CD4-positive, alpha-beta T cell treated with Interleukin-2 at 100 ng/mL for 4 hours (primary cell): ENCODE measurements around the gene METTL21C.

Experiments
- DNase-seq: peaks from one replicate; pipeline ENCODE4 v3.0.0-alpha.2; 2020; ENCODE audit warnings: low spot score

Gene METTL21C

GRCh38 chr13:102697929-102698648, 3.2 kb upstream of the METTL21C start:
- DNase-seq = no peak

GRCh38 chr13:102697264-102697663, 2.4 kb upstream of the METTL21C start:
- no peak for DNase-seq

- DNase-seq = no peak
These were observed 1.6 kb upstream of the METTL21C start for GRCh38 chr13:102696465-102696864.

- DNase-seq = no peak
These were observed 1.1 kb downstream of the METTL21C start for GRCh38 chr13:102693776-102694175.

- no peak for DNase-seq
These were observed 1.6 kb downstream of the METTL21C start for GRCh38 chr13:102693250-102693649.

GRCh38 chr13:102692491-102692826, 2.4 kb downstream of the METTL21C start:
- DNase-seq = no peak

GRCh38 chr13:102690883-102691282, 4.0 kb downstream of the METTL21C start:
- no peak for DNase-seq

- no peak for DNase-seq
These were observed 6.4 kb downstream of the METTL21C start for GRCh38 chr13:102688306-102688973.

GRCh38 chr13:102687520-102687919, 7.3 kb downstream of the METTL21C start:
- DNase-seq = no peak

GRCh38 chr13:102686024-102686423, 8.8 kb downstream of the METTL21C start:
- no peak for DNase-seq

- no peak for DNase-seq
These were observed 11.2 kb downstream of the METTL21C start for GRCh38 chr13:102683637-102684036.

GRCh38 chr13:102682727-102683126, 12.1 kb downstream of the METTL21C start:
- DNase-seq = no peak

- DNase-seq = no peak
These were observed 12.6 kb downstream of the METTL21C start for GRCh38 chr13:102682211-102682610.

- DNase-seq = peak; percentile 6
These were observed 13.8 kb downstream of the METTL21C start for GRCh38 chr13:102680842-102681740.

- no peak for DNase-seq
These were observed 14.6 kb downstream of the METTL21C start for GRCh38 chr13:102680133-102680717.

- no peak for DNase-seq
These were observed 15.3 kb downstream of the METTL21C start for GRCh38 chr13:102679449-102680132.

- DNase-seq = no peak
These were observed 16.3 kb downstream of the METTL21C start for GRCh38 chr13:102678339-102679107.

GRCh38 chr13:102677122-102677521, 17.7 kb downstream of the METTL21C start:
- no peak for DNase-seq

- no peak for DNase-seq
These were observed 19.7 kb downstream of the METTL21C start for GRCh38 chr13:102675115-102675514.

- DNase-seq = no peak
These were observed 24.7 kb downstream of the METTL21C start for GRCh38 chr13:102670130-102670529.

GRCh38 chr13:102667911-102668310, 26.9 kb downstream of the METTL21C start:
- DNase-seq = no peak
